GM18858 (cell line): ENCODE results near the gene IL21R.

Source experiments
- ATAC-seq: cut with Tn5 transposase; IDR thresholded peaks from one replicate; pipeline ENCODE4 v1.9.1; 2021; ENCODE audit not compliant: unreplicated experiment

Gene IL21R

GRCh38 chr16:27483624-27484023 is 81.7 kb downstream of the IL21R start:
- no peak for ATAC-seq

- no peak for ATAC-seq
Measured at GRCh38 chr16:27485126-27485525, 83.2 kb downstream of the IL21R start.

DNA sequence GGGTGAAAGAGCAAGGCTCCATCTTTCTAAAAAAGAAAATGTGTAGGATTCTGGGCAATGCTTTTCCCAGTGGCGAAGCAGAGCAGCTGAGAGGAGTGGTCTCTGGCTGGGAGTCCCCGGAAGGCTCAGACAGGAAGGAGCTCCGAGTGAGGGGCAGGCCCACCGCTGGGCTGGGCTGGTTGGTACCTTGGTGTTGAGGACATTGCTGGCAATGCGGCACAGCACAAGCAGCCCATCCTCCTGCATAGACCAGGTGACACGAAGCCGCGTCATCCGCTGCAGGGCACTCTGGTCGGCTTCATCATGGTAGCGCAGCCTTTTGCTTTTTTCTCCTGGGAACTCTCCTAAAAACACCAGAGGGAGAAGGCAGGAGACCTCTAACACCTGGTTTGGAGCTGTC is 83.8 kb downstream of the IL21R start:
- no peak for ATAC-seq

DNA sequence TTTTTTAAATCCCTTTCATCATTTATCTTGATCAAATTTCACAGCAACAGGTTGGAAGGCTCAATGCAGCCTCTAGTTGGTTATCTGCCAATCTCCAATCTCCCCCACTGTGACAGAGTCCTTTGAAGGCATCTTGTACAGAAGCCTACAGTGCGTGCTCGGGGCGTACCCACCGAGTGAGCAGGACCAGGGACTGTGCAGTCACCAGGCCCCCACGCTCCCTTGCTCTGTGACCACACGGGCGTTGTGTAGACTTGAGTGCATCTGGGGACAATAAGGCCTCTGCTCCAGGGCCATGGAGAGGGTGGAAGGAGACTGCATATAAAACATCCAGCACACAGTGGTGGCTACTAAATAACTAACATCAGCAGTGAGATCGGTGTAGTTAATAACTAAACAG is 84.4 kb downstream of the IL21R start:
- no peak for ATAC-seq

GRCh38 chr16:27486760-27487159 is 84.8 kb downstream of the IL21R start:
- no peak for ATAC-seq

- no peak for ATAC-seq
Measured at GRCh38 chr16:27489421-27489820, 87.4 kb downstream of the IL21R start.

GRCh38 chr16:27489906-27490305 is 87.9 kb downstream of the IL21R start:
- ATAC-seq = no peak

- no peak for ATAC-seq
Measured at GRCh38 chr16:27491894-27492587, 90.1 kb downstream of the IL21R start.

- ATAC-seq = no peak
Measured at GRCh38 chr16:27492588-27492979, 90.6 kb downstream of the IL21R start.

DNA sequence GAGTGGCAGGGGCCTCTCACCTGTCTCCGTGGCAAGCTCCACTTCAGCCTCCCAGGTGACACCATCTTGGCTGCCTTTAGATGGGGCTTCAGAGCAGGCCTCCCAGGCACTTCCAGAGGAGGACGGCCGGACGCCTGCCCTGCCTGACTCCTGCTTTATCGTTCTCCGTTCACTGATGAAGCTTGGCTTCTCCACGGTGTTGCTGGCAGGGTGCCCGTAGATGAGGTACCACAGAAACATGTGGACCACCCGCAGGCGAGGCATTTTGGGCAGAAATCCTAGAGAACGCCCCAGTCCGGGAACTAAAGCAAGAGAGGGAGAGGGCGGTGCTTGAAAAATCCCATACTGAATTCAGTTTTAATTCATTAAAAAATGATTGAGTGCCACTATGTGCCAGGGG is 93.2 kb downstream of the IL21R start:
- ATAC-seq = no peak

DNA sequence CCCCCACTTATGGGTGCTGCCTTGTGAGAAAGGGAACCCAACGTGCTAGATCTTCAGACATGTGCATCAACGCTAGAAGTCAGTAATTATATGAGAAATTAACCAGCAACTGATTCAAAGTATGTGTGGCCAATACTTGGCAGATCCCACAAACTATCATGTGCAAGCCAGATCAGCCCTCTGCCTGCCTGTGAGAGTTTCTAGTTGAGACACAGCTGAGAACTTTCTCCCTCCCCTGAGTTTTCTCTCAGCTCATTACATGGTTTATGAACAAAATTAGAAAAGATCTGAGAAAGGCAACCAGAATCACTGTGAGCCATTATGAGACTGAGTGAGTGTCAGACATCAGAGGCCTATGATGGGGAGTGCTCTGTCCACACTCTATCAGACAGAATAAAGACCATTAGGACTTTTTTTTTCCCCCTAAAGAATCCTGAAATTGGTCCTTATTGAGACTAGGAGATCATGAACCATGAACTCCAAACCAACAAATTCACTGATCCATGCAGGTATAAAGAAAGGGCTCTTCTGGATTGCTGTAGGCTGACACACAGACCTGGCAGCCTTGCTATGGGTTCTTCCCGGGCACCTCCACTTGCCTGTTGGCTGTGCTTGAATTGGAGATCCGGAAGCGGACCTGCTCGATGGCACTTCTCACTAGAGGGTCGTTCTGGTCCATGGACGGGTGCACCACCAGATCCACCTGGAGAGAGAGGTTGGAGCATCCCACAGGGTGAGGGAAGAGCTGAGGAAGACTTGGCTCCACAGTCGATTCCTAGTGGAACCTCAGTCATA is 96.3 kb downstream of the IL21R start:
- ATAC-seq = no peak

DNA sequence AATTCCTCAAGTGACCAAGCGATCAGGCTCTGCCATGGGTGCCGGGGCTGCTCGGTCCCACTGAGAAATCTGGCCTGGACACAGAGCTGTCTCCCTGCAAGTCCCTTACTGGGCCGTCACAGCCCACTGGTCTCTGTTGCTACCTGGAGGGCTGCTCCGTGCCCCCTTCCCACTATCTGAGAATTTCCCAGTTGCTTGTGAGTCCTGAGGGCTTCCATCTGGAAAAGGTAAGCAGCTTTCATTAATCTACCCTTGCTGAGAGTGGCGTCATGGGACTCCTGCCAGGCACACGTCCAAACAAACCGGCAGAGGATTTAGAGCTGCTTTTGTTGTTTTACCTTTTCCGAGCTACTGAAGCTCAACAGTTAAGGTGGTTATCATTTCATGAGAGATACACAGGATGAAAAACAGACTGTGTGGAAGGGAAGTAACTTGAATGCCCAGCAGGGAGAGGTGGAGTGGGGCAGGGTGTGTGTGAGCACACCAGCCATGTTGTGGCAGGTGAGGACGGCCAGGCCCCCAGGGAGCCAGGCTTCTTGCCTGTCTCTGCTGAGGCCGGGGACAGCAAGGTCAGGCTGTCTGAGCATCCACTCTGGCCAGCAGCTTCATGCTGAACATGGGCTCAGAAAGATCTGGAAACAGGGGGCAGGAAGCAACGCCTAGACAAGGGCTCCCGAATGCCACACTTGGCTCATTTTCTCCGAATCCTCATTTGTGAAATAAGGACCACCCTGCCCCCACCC is 97.1 kb downstream of the IL21R start:
- ATAC-seq = no peak

DNA sequence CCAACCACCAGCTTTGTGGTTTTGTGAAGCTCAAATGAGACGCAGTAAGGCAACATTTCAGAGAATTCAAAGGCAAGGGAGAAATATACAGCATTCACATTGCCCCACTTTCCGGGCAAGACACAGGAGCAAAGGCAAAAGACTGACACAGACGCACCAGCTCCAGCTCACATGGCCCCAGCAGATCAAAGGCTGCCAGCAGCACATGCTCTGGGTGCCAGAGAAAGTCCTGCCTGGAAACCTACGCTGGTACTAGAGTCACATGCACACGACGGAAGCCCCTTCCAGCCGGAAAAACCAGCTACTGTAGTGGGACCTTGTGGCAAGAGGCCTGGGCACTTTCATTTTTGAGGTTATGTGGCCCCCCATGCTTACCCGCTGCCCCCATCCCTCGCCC is 97.7 kb downstream of the IL21R start:
- ATAC-seq = no peak

DNA sequence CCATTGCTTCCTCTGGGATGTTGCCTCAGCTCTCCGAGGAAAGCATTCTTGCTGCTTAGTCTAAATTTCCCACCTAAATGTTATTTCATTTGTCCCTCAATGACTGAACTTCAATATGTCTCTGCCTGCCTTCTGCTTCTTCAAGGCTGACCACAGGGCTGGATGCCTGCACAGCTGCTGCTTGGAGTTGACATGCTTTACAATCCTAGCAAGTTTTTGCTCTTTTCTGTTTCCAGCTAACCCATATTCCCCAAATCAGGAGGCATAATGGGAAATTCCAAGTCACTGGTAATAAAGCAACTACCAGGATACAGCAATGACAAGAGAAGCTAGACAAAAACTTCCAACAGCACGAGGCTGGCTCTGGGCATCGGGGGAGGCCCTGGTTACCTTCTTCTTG is 98.8 kb downstream of the IL21R start:
- ATAC-seq = no peak
